ENCODE data around the gene COQ4.

COQ4 gene

GRCh38 chr9:128317629-128318028 lies 5.0 kb upstream of the COQ4 start:
- Histone ChIP-seq H3K27ac (ENCODE audit: low read length) (no peak overlapping the region), H3K36me3 (replicated peaks; ENCODE audit: low read depth, low read length) (peaks cover 16% of the 10 kb centered on the region), H3K4me3 (ENCODE audit: low read length) (no peak overlapping the region), H3K27me3 (ENCODE audit: low read depth, low read length) (no peaks in the 10 kb centered on the region), H3K9me3 (ENCODE audit: insufficient read depth, low read length) (no peaks in the 10 kb centered on the region), H3K9ac (ENCODE audit: low read length) (no peak overlapping the region), H4K20me1 (ENCODE audit: insufficient read depth, low read length) (no peaks in the 10 kb centered on the region), H3K4me1 (ENCODE audit: low read length) (peaks cover 5% of the 10 kb centered on the region), H3K79me2 (ENCODE audit: low read length) (peaks cover 14% of the 10 kb centered on the region), H2AFZ (ENCODE audit: low read depth, low read length) (no peak overlapping the region), H3K4me2 (ENCODE audit: low read length) (no peak overlapping the region)
- TF ChIP-seq, protein P1, sequence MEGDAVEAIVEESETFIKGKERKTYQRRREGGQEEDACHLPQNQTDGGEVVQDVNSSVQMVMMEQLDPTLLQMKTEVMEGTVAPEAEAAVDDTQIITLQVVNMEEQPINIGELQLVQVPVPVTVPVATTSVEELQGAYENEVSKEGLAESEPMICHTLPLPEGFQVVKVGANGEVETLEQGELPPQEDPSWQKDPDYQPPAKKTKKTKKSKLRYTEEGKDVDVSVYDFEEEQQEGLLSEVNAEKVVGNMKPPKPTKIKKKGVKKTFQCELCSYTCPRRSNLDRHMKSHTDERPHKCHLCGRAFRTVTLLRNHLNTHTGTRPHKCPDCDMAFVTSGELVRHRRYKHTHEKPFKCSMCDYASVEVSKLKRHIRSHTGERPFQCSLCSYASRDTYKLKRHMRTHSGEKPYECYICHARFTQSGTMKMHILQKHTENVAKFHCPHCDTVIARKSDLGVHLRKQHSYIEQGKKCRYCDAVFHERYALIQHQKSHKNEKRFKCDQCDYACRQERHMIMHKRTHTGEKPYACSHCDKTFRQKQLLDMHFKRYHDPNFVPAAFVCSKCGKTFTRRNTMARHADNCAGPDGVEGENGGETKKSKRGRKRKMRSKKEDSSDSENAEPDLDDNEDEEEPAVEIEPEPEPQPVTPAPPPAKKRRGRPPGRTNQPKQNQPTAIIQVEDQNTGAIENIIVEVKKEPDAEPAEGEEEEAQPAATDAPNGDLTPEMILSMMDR (IDR thresholded peaks at IDR 0.05; ENCODE audit: low read depth, low read length) = no peak
- TF ChIP-seq EZH2phosphoT487 (IDR thresholded peaks at IDR 0.05; ENCODE audit: low read depth) = no peak

DNA sequence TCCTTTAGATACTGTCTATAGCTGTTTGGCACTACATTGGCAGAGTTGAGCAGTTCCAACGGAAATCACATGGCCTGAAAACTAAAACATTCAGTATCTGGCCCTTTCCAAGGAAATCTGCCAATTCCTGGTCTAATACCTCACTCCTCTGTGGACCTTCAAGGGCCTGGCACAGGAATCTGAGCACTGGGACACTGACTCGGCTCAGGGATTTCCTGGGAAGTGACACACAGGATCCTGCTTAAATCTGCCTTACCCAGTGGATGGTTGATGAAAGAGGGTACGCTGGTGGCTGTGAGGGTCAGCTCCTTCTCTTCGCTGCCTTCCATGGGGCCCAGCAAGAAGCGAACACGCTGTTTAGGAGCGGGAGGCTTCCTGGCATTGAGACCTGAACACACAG lies 1.3 kb upstream of the COQ4 start:
- no peak overlapping the region for H3K9ac ChIP-seq (ENCODE audit: low read length)
- peak overlapping the region; percentile 98 for H3K4me3 ChIP-seq (ENCODE audit: low read length)
- H4K20me1 ChIP-seq (ENCODE audit: insufficient read depth, low read length) = no peaks in the 10 kb centered on the region
- H3K79me2 ChIP-seq (ENCODE audit: low read length) = peaks cover 37% of the 10 kb centered on the region
- no peaks in the 10 kb centered on the region for H3K9me3 ChIP-seq (ENCODE audit: insufficient read depth, low read length)
- no peak overlapping the region for H3K27ac ChIP-seq (ENCODE audit: low read length)
- no peak overlapping the region for H2AFZ ChIP-seq (ENCODE audit: low read depth, low read length)
- peak overlapping the region; percentile 84 for H3K4me2 ChIP-seq (ENCODE audit: low read length)
- peaks cover 15% of the 10 kb centered on the region for H3K36me3 ChIP-seq (replicated peaks; ENCODE audit: low read depth, low read length)
- H3K27me3 ChIP-seq (ENCODE audit: low read depth, low read length) = no peaks in the 10 kb centered on the region
- H3K4me1 ChIP-seq (ENCODE audit: low read length) = peaks cover 11% of the 10 kb centered on the region
- no peak for TF ChIP-seq EZH2phosphoT487 (IDR thresholded peaks at IDR 0.05; ENCODE audit: low read depth)
- TF ChIP-seq, protein P1 (IDR thresholded peaks at IDR 0.05; ENCODE audit: low read depth, low read length) = no peak

DNA sequence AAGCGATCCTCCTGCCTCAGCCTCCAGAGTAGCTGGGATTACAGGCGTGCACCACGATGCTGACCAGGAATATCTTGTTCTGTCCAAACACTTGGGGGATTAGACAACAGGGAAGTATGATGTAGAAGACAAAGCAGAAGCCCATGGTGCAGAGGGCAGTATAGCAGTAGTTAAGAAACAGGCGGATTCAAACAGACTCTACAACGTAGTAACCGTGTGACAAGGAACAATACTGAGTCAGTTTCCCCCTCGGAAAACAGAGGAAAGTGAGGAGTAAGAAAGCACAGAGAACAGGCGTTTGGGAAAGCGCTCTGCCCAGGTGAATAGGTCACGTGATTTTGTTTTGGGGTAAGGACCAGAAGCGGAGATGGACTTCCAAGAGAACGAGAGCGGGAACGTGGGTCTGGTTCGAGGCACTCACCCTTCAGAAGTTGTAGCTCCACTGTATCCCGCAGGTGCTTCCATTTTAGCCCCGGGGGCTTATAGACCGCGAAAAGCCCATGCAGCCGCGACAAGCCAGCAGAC lies 698 bp upstream of the COQ4 start:
- Histone ChIP-seq H3K4me1 (ENCODE audit: low read length) (peaks cover 11% of the 10 kb centered on the region), H3K4me2 (ENCODE audit: low read length) (peak overlapping the region; percentile 84), H3K9ac (ENCODE audit: low read length) (peak overlapping the region; percentile 85), H3K27ac (ENCODE audit: low read length) (peak overlapping the region; percentile 80), H3K79me2 (ENCODE audit: low read length) (peaks cover 37% of the 10 kb centered on the region), H4K20me1 (ENCODE audit: insufficient read depth, low read length) (no peaks in the 10 kb centered on the region), H2AFZ (ENCODE audit: low read depth, low read length) (peak overlapping the region; percentile 88), H3K27me3 (ENCODE audit: low read depth, low read length) (no peaks in the 10 kb centered on the region), H3K9me3 (ENCODE audit: insufficient read depth, low read length) (no peaks in the 10 kb centered on the region), H3K36me3 (replicated peaks; ENCODE audit: low read depth, low read length) (peaks cover 12% of the 10 kb centered on the region), H3K4me3 (ENCODE audit: low read length) (peak overlapping the region; percentile 98)
- no peak for TF ChIP-seq EZH2phosphoT487 (IDR thresholded peaks at IDR 0.05; ENCODE audit: low read depth)
- TF ChIP-seq, protein P1 (IDR thresholded peaks at IDR 0.05; ENCODE audit: low read depth, low read length) = no peak

DNA sequence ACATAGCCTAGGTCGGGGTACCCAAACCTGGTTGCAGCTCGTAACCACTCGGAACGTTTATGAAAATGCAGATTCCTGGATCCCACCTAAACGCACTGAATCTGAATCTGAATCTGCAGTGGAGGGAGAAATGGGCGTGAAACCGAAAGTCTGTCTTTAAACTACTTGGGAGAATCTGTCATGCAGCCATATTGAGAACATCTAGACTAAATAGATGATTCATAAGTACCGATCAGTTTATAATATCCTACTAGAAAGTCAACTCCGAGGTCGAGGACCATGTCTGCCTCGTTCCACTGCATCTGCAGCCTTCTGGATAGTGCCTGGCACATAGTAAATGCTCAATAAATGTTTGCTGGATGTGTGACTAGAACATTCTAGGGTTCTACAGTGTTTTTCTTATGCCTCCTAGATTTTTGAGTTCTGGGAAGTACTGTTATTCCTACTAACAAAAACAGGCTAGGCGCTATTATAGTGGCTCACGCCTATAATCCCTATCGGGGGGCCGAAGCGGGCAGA lies 632 bp downstream of the COQ4 start:
- Histone ChIP-seq H3K9ac (ENCODE audit: low read length) (peak overlapping the region; percentile 85), H3K36me3 (replicated peaks; ENCODE audit: low read depth, low read length) (peaks cover 6% of the 10 kb centered on the region), H3K27ac (ENCODE audit: low read length) (peak overlapping the region; percentile 80), H3K4me3 (ENCODE audit: low read length) (peak overlapping the region; percentile 98), H3K4me1 (ENCODE audit: low read length) (peaks cover 11% of the 10 kb centered on the region), H3K79me2 (ENCODE audit: low read length) (peaks cover 37% of the 10 kb centered on the region), H2AFZ (ENCODE audit: low read depth, low read length) (0 out of 2 replicates have a peak overlapping the region, but pooled peaks have one; percentile 24), H3K9me3 (ENCODE audit: insufficient read depth, low read length) (no peaks in the 10 kb centered on the region), H3K27me3 (ENCODE audit: low read depth, low read length) (no peaks in the 10 kb centered on the region), H4K20me1 (ENCODE audit: insufficient read depth, low read length) (no peaks in the 10 kb centered on the region), H3K4me2 (ENCODE audit: low read length) (peak overlapping the region; percentile 94)
- no peak for TF ChIP-seq EZH2phosphoT487 (IDR thresholded peaks at IDR 0.05; ENCODE audit: low read depth)
- TF ChIP-seq, protein P1 (IDR thresholded peaks at IDR 0.05; ENCODE audit: low read depth, low read length) = no peak

Data from OCI-LY3 (cell line).